Mesendoderm (in vitro differentiated cells): ENCODE results near the gene ARID3B.

Experiments
- DNase-seq: peaks from one replicate; pipeline ENCODE4 v3.0.0; 2013
- H2AK5ac ChIP-seq: 2 replicates; pipeline ENCODE4 v1.6.1; 2013; ENCODE audit warnings: low read length, inconsistent platforms
- H2BK120ac ChIP-seq: 2 replicates; pipeline ENCODE4 v1.6.1; 2013; ENCODE audit warnings: low read depth, mild to moderate bottlenecking, low read length, moderate library complexity, mixed read lengths
- H2BK15ac ChIP-seq: replicated peaks from 2 replicates; pipeline ENCODE4 v1.6.1; 2013; ENCODE audit warnings: low read depth, mild to moderate bottlenecking, moderate library complexity
- H2BK5ac ChIP-seq: 2 replicates; pipeline ENCODE4 v1.6.1; 2013; ENCODE audit warnings: low read length, inconsistent platforms
- H3K18ac ChIP-seq: 2 replicates; pipeline ENCODE4 v1.6.1; 2013; ENCODE audit warnings: mild to moderate bottlenecking, low read length, mixed read lengths
- H3K23ac ChIP-seq: one replicate; pipeline ENCODE4 v1.6.1; 2013; ENCODE audit warnings: low read length
- H3K27ac ChIP-seq: 2 replicates; pipeline ENCODE4 v1.5.1; 2013; ENCODE audit warnings: low read depth, mild to moderate bottlenecking, inconsistent platforms, low read length, moderate library complexity
- H3K27me3 ChIP-seq: 2 replicates; pipeline ENCODE4 v1.6.1; 2013; ENCODE audit warnings: low read length, control low read depth, mild to moderate bottlenecking, inconsistent platforms; ENCODE audit not compliant: insufficient read depth, poor library complexity
- H3K36me3 ChIP-seq: 2 replicates; pipeline ENCODE4 v1.6.1; 2013; ENCODE audit warnings: low read length, inconsistent platforms; ENCODE audit not compliant: control insufficient read depth, insufficient read depth
- H3K4ac ChIP-seq: one replicate; pipeline ENCODE4 v1.6.1; 2013; ENCODE audit warnings: low read depth, mild to moderate bottlenecking, low read length, moderate library complexity
- H3K4me1 ChIP-seq: 2 replicates; pipeline ENCODE4 v1.6.1; 2013; ENCODE audit warnings: low read depth, low read length, inconsistent platforms; ENCODE audit not compliant: control insufficient read depth
- H3K4me2 ChIP-seq: 2 replicates; pipeline ENCODE4 v1.6.1; 2013; ENCODE audit warnings: low read length
- H3K4me3 ChIP-seq: 2 replicates; pipeline ENCODE4 v1.5.1; 2013; ENCODE audit warnings: mild to moderate bottlenecking, low read length
- H3K56ac ChIP-seq: one replicate; pipeline ENCODE4 v1.6.1; 2013; ENCODE audit warnings: low read length
- H3K79me1 ChIP-seq: 2 replicates; pipeline ENCODE4 v1.6.1; 2013; ENCODE audit warnings: low read length, inconsistent platforms
- H3K79me2 ChIP-seq: 2 replicates; pipeline ENCODE4 v1.6.1; 2013; ENCODE audit warnings: mild to moderate bottlenecking, low read length; ENCODE audit not compliant: control insufficient read depth, insufficient read depth
- H3K9ac ChIP-seq: 2 replicates; pipeline ENCODE4 v1.6.1; 2013; ENCODE audit warnings: low read length, inconsistent platforms
- H4K5ac ChIP-seq: one replicate; pipeline ENCODE4 v1.6.1; 2013; ENCODE audit warnings: low read length
- H4K8ac ChIP-seq: one replicate; pipeline ENCODE4 v1.6.1; 2013; ENCODE audit warnings: low read depth, mild to moderate bottlenecking, control low read depth, low read length, moderate library complexity
- WGBS: extraction: QIAGEN DNeasy Blood & Tissue Kit; methylation state at CpG from one replicate; pipeline ENCODE4 v1.1.7; 2013; ENCODE audit warnings: low lambda C conversion rate, missing lambda C conversion rate; ENCODE audit not compliant: insufficient coverage; ENCODE audit errors: extremely low coverage; 5-methylcytosine and 5-hydroxymethylcytosine counted together

The ARID3B gene

GRCh38 chr15:74502301-74502700 is 38.7 kb upstream of the ARID3B start:
- H3K36me3 ChIP-seq = no peaks in the 10 kb centered on the region
- no peak overlapping the region for H3K4ac ChIP-seq
- no CpG with 5 or more reads among the region's 3 CpGs for WGBS
- no peak overlapping the region for H3K9ac ChIP-seq
- no peaks in the 10 kb centered on the region for H3K4me1 ChIP-seq
- H2BK5ac ChIP-seq = no peak overlapping the region
- no peak for DNase-seq
- H2BK120ac ChIP-seq = no peak overlapping the region
- H3K4me3 ChIP-seq = no peak overlapping the region
- H3K23ac ChIP-seq = no peak overlapping the region
- H3K27me3 ChIP-seq = no peaks in the 10 kb centered on the region
- H3K56ac ChIP-seq = no peak overlapping the region
- H3K18ac ChIP-seq = no peak overlapping the region
- H3K79me2 ChIP-seq = no peaks in the 10 kb centered on the region
- H3K79me1 ChIP-seq = no peaks in the 10 kb centered on the region
- no peak overlapping the region for H2BK15ac ChIP-seq
- H4K5ac ChIP-seq = no peak overlapping the region
- no peak overlapping the region for H2AK5ac ChIP-seq
- H3K27ac ChIP-seq = no peak overlapping the region
- no peak overlapping the region for H4K8ac ChIP-seq
- H3K4me2 ChIP-seq = no peak overlapping the region

GRCh38 chr15:74504418-74504817 is 36.6 kb upstream of the ARID3B start:
- Histone ChIP-seq H2BK15ac (no peak overlapping the region), H3K36me3 (no peaks in the 10 kb centered on the region), H4K5ac (no peak overlapping the region), H2AK5ac (no peak overlapping the region), H3K27ac (no peak overlapping the region), H2BK120ac (no peak overlapping the region), H3K4me2 (no peak overlapping the region), H3K79me2 (no peaks in the 10 kb centered on the region), H3K4ac (no peak overlapping the region), H3K79me1 (no peaks in the 10 kb centered on the region), H2BK5ac (no peak overlapping the region), H3K27me3 (no peaks in the 10 kb centered on the region), H3K9ac (no peak overlapping the region), H4K8ac (no peak overlapping the region), H3K18ac (no peak overlapping the region), H3K23ac (no peak overlapping the region), H3K4me1 (no peaks in the 10 kb centered on the region), H3K56ac (no peak overlapping the region), H3K4me3 (no peak overlapping the region)
- WGBS = no CpG with 5 or more reads among the region's 3 CpGs
- DNase-seq = no peak

GRCh38 chr15:74504836-74505235 is 36.2 kb upstream of the ARID3B start:
- H3K4ac ChIP-seq = no peak overlapping the region
- no CpG with 5 or more reads among the region's 4 CpGs for WGBS
- no peaks in the 10 kb centered on the region for H3K79me1 ChIP-seq
- H3K9ac ChIP-seq = no peak overlapping the region
- H3K27ac ChIP-seq = no peak overlapping the region
- H3K56ac ChIP-seq = no peak overlapping the region
- no peak overlapping the region for H3K4me3 ChIP-seq
- no peaks in the 10 kb centered on the region for H3K27me3 ChIP-seq
- no peak for DNase-seq
- no peaks in the 10 kb centered on the region for H3K36me3 ChIP-seq
- H2AK5ac ChIP-seq = no peak overlapping the region
- no peak overlapping the region for H2BK5ac ChIP-seq
- H4K5ac ChIP-seq = no peak overlapping the region
- H3K79me2 ChIP-seq = no peaks in the 10 kb centered on the region
- no peak overlapping the region for H4K8ac ChIP-seq
- no peak overlapping the region for H3K23ac ChIP-seq
- no peaks in the 10 kb centered on the region for H3K4me1 ChIP-seq
- H3K4me2 ChIP-seq = no peak overlapping the region
- no peak overlapping the region for H2BK120ac ChIP-seq
- H2BK15ac ChIP-seq = no peak overlapping the region
- no peak overlapping the region for H3K18ac ChIP-seq

- H3K56ac ChIP-seq = no peak overlapping the region
- no peak overlapping the region for H4K5ac ChIP-seq
- H3K4me2 ChIP-seq = no peak overlapping the region
- H3K23ac ChIP-seq = no peak overlapping the region
- no peaks in the 10 kb centered on the region for H3K36me3 ChIP-seq
- no peaks in the 10 kb centered on the region for H3K27me3 ChIP-seq
- H3K18ac ChIP-seq = no peak overlapping the region
- no peaks in the 10 kb centered on the region for H3K79me1 ChIP-seq
- no peak for DNase-seq
- WGBS = 100% methylated on average over 2 of the region's 6 CpGs
- no peaks in the 10 kb centered on the region for H3K4me1 ChIP-seq
- H2BK5ac ChIP-seq = no peak overlapping the region
- H3K9ac ChIP-seq = no peak overlapping the region
- no peak overlapping the region for H2AK5ac ChIP-seq
- no peak overlapping the region for H3K27ac ChIP-seq
- H2BK120ac ChIP-seq = no peak overlapping the region
- no peaks in the 10 kb centered on the region for H3K79me2 ChIP-seq
- no peak overlapping the region for H2BK15ac ChIP-seq
- no peak overlapping the region for H3K4ac ChIP-seq
- H4K8ac ChIP-seq = no peak overlapping the region
- no peak overlapping the region for H3K4me3 ChIP-seq
These were observed 35.0 kb upstream of the ARID3B start for GRCh38 chr15:74505837-74506514.

GRCh38 chr15:74506515-74506840 is 34.5 kb upstream of the ARID3B start:
- H2BK15ac ChIP-seq = no peak overlapping the region
- no peak overlapping the region for H4K8ac ChIP-seq
- no peak overlapping the region for H3K4me2 ChIP-seq
- no peak overlapping the region for H4K5ac ChIP-seq
- no peaks in the 10 kb centered on the region for H3K4me1 ChIP-seq
- no CpG with 5 or more reads among the region's 4 CpGs for WGBS
- H3K9ac ChIP-seq = no peak overlapping the region
- no peaks in the 10 kb centered on the region for H3K36me3 ChIP-seq
- H3K56ac ChIP-seq = no peak overlapping the region
- H3K27me3 ChIP-seq = no peaks in the 10 kb centered on the region
- H3K79me1 ChIP-seq = no peaks in the 10 kb centered on the region
- H3K18ac ChIP-seq = no peak overlapping the region
- DNase-seq = no peak
- no peak overlapping the region for H3K4ac ChIP-seq
- no peak overlapping the region for H3K27ac ChIP-seq
- H3K79me2 ChIP-seq = no peaks in the 10 kb centered on the region
- H2BK120ac ChIP-seq = no peak overlapping the region
- no peak overlapping the region for H3K23ac ChIP-seq
- H3K4me3 ChIP-seq = no peak overlapping the region
- H2AK5ac ChIP-seq = no peak overlapping the region
- H2BK5ac ChIP-seq = no peak overlapping the region

- H3K9ac ChIP-seq = no peak overlapping the region
- H2BK120ac ChIP-seq = no peak overlapping the region
- H3K4me2 ChIP-seq = no peak overlapping the region
- DNase-seq = no peak
- H3K23ac ChIP-seq = no peak overlapping the region
- no peak overlapping the region for H2BK5ac ChIP-seq
- no peak overlapping the region for H4K8ac ChIP-seq
- H3K79me1 ChIP-seq = no peaks in the 10 kb centered on the region
- no peak overlapping the region for H3K4ac ChIP-seq
- H3K4me1 ChIP-seq = no peaks in the 10 kb centered on the region
- no peak overlapping the region for H3K18ac ChIP-seq
- no peak overlapping the region for H4K5ac ChIP-seq
- H3K27ac ChIP-seq = no peak overlapping the region
- no CpG with 5 or more reads among the region's 4 CpGs for WGBS
- H3K56ac ChIP-seq = no peak overlapping the region
- H3K36me3 ChIP-seq = no peaks in the 10 kb centered on the region
- H3K27me3 ChIP-seq = no peaks in the 10 kb centered on the region
- no peak overlapping the region for H2BK15ac ChIP-seq
- H2AK5ac ChIP-seq = no peak overlapping the region
- no peaks in the 10 kb centered on the region for H3K79me2 ChIP-seq
- no peak overlapping the region for H3K4me3 ChIP-seq
These were observed 29.4 kb upstream of the ARID3B start for GRCh38 chr15:74511583-74511982.
